Right lobe of liver (tissue), 4 donors: ENCODE results near the gene COL4A4.

Source experiments
- POLR2A ChIP-seq: fragments of 450-650 bp; IDR thresholded peaks from one replicate; pipeline ENCODE4 v1.6.1; 2017; ENCODE audit warnings: antibody characterized with exemption, mild to moderate bottlenecking
- TF ChIP-seq, protein P1 (sequence below), 4 donors: fragments of 200-600 bp in 3 of 4; fragments of 450-650 bp in 1 of 4; IDR thresholded peaks; one replicate each; pipeline versions ENCODE4 v1.5.1 to v1.8.0; 2016 to 2022; ENCODE audit warnings: antibody characterized with exemption in 4 of 4, mild to moderate bottlenecking in 2 of 4
- donor health status: DM: no; HTN: no; CAD: no.
- donor health status: DM: no; HTN: no; CAD: no.
- donor health status: DM: no; HTN: yes; CAD: no.

DNA sequence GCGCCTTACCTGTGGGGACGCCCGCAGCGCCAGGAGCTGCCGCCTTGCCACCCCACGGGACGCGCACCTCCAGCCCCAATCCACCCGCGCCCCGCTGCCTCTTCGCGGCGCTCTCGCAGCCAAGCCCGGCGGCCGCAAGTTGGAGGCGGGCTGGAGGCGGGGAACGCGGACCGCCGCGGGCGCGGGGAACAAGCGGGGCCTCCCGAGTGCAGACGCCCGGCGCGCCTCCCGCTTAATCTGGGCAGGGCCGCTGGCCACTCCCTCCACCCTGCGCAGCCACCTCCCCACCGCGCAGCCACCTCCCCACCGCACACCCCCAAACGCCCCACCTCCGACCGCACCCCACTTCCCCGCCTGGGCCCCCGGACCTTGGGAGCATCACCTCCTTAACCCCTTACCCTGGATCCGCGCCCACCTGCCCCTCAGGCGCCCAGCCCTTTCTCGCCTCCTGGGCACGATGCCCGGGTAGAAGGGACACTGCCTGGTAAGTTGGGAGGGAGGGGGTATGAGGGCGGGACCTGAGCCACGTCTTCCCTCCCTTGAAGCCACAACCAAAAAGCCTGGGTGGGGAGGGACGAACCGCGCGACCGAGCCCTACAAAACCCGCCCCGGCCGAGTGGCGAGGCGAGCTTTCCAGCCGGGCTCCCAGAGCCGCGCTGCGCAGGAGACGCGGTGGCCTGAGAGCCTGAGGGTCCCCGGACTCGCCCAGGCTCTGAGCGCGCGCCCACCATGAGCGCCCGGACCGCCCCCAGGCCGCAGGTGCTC is at the start of gene COL4A4, which contains the start of gene COL4A3:
- TF ChIP-seq POLR2A: no peak
- TF ChIP-seq, protein P1, sequence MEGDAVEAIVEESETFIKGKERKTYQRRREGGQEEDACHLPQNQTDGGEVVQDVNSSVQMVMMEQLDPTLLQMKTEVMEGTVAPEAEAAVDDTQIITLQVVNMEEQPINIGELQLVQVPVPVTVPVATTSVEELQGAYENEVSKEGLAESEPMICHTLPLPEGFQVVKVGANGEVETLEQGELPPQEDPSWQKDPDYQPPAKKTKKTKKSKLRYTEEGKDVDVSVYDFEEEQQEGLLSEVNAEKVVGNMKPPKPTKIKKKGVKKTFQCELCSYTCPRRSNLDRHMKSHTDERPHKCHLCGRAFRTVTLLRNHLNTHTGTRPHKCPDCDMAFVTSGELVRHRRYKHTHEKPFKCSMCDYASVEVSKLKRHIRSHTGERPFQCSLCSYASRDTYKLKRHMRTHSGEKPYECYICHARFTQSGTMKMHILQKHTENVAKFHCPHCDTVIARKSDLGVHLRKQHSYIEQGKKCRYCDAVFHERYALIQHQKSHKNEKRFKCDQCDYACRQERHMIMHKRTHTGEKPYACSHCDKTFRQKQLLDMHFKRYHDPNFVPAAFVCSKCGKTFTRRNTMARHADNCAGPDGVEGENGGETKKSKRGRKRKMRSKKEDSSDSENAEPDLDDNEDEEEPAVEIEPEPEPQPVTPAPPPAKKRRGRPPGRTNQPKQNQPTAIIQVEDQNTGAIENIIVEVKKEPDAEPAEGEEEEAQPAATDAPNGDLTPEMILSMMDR (IDR thresholded peaks at IDR 0.05): no peak
